ENCODE data around the gene PRUNE2. TPM values are rescaled to one million over a fixed set of nuclear protein-coding genes. Genes with fewer than 3 reads are reported as not detected.
A peak's percentile ranks its signal among the peaks of the same experiment; 100 is the strongest.

The PRUNE2 gene
- total RNA-seq, 1 experiment from 2014 or later: 2.2 TPM

GRCh38 chr9:76691517-76692313, 214.2 kb downstream of the PRUNE2 start:
- Histone ChIP-seq H3K9me3 (replicated peaks) (no peaks in the 10 kb centered on the region), H3K36me3 (no peaks in the 10 kb centered on the region), H3K4me3 (no peak overlapping the region), H3K27me3 (replicated peaks) (no peaks in the 10 kb centered on the region), H3K27ac (no peak overlapping the region), H3K4me1 (replicated peaks) (peaks cover 15% of the 10 kb centered on the region)
- no peak for DNase-seq (ENCODE audit: low read depth in 1 of 2, low spot score in 2 of 2)

GRCh38 chr9:76690973-76691370, 214.9 kb downstream of the PRUNE2 start:
- H3K27me3 ChIP-seq (replicated peaks): no peaks in the 10 kb centered on the region
- no peak for DNase-seq (ENCODE audit: low read depth in 1 of 2, low spot score in 2 of 2)
- H3K4me3 ChIP-seq: no peak overlapping the region
- H3K36me3 ChIP-seq: no peaks in the 10 kb centered on the region
- no peaks in the 10 kb centered on the region for H3K9me3 ChIP-seq (replicated peaks)
- H3K4me1 ChIP-seq (replicated peaks): peaks cover 15% of the 10 kb centered on the region
- H3K27ac ChIP-seq: no peak overlapping the region

GRCh38 chr9:76690246-76690972, 215.5 kb downstream of the PRUNE2 start:
- Histone ChIP-seq H3K27me3 (replicated peaks) (no peaks in the 10 kb centered on the region), H3K36me3 (no peaks in the 10 kb centered on the region), H3K4me3 (no peak overlapping the region), H3K9me3 (replicated peaks) (no peaks in the 10 kb centered on the region), H3K27ac (no peak overlapping the region), H3K4me1 (replicated peaks) (peaks cover 15% of the 10 kb centered on the region)
- DNase-seq (ENCODE audit: low read depth in 1 of 2, low spot score in 2 of 2): no peak

GRCh38 chr9:76688471-76689238, 217.3 kb downstream of the PRUNE2 start:
- Histone ChIP-seq H3K27ac (no peak overlapping the region; the same call in 1 of the 2 replicates), H3K9me3 (replicated peaks) (no peaks in the 10 kb centered on the region), H3K27me3 (replicated peaks) (no peaks in the 10 kb centered on the region), H3K36me3 (no peaks in the 10 kb centered on the region), H3K4me1 (replicated peaks) (peaks cover 15% of the 10 kb centered on the region), H3K4me3 (no peak overlapping the region)
- no peak for DNase-seq (ENCODE audit: low read depth in 1 of 2, low spot score in 2 of 2)

GRCh38 chr9:76687861-76688391, 218.0 kb downstream of the PRUNE2 start:
- peak; percentile 53 to 54 for DNase-seq (ENCODE audit: low read depth in 1 of 2, low spot score in 2 of 2)
- peak overlapping the region; percentile 45 for H3K27ac ChIP-seq
- no peaks in the 10 kb centered on the region for H3K9me3 ChIP-seq (replicated peaks)
- H3K27me3 ChIP-seq (replicated peaks): no peaks in the 10 kb centered on the region
- H3K4me1 ChIP-seq (replicated peaks): peaks cover 15% of the 10 kb centered on the region
- no peak overlapping the region for H3K4me3 ChIP-seq
- no peaks in the 10 kb centered on the region for H3K36me3 ChIP-seq

- Histone ChIP-seq H3K4me3 (no peak overlapping the region), H3K9me3 (replicated peaks) (no peaks in the 10 kb centered on the region), H3K36me3 (no peaks in the 10 kb centered on the region), H3K4me1 (replicated peaks) (peaks cover 15% of the 10 kb centered on the region), H3K27ac (no peak overlapping the region), H3K27me3 (replicated peaks) (no peaks in the 10 kb centered on the region)
- no peak for DNase-seq (ENCODE audit: low read depth in 1 of 2, low spot score in 2 of 2)
These were observed 219.2 kb downstream of the PRUNE2 start for GRCh38 chr9:76686756-76687155.

- no peak for DNase-seq (ENCODE audit: low read depth in 1 of 2, low spot score in 2 of 2)
- Histone ChIP-seq H3K4me3 (no peak overlapping the region), H3K27ac (no peak overlapping the region), H3K4me1 (replicated peaks) (peaks cover 15% of the 10 kb centered on the region), H3K9me3 (replicated peaks) (no peaks in the 10 kb centered on the region), H3K36me3 (no peaks in the 10 kb centered on the region), H3K27me3 (replicated peaks) (no peaks in the 10 kb centered on the region)
These were observed 221.7 kb downstream of the PRUNE2 start for GRCh38 chr9:76684213-76684612.

- H3K4me1 ChIP-seq (replicated peaks): 0 out of 2 replicates have a peak, but pooled peaks cover 5% of the 10 kb centered on the region
- no peaks in the 10 kb centered on the region for H3K27me3 ChIP-seq (replicated peaks)
- H3K27ac ChIP-seq: no peak overlapping the region
- H3K9me3 ChIP-seq (replicated peaks): no peaks in the 10 kb centered on the region
- DNase-seq (ENCODE audit: low read depth in 1 of 2, low spot score in 2 of 2): no peak
- H3K36me3 ChIP-seq: no peaks in the 10 kb centered on the region
- no peak overlapping the region for H3K4me3 ChIP-seq
These were observed 224.4 kb downstream of the PRUNE2 start for GRCh38 chr9:76681556-76681955.

GRCh38 chr9:76680716-76681425, 225.0 kb downstream of the PRUNE2 start:
- H3K4me1 ChIP-seq (replicated peaks): 0 out of 2 replicates have a peak, but pooled peaks cover 5% of the 10 kb centered on the region
- DNase-seq (ENCODE audit: low read depth in 1 of 2, low spot score in 2 of 2): no peak
- no peaks in the 10 kb centered on the region for H3K9me3 ChIP-seq (replicated peaks)
- no peaks in the 10 kb centered on the region for H3K36me3 ChIP-seq
- no peak overlapping the region for H3K27ac ChIP-seq
- no peaks in the 10 kb centered on the region for H3K27me3 ChIP-seq (replicated peaks)
- H3K4me3 ChIP-seq: no peak overlapping the region

- DNase-seq (ENCODE audit: low read depth in 1 of 2, low spot score in 2 of 2): no peak
- Histone ChIP-seq H3K9me3 (replicated peaks) (no peaks in the 10 kb centered on the region), H3K27ac (no peak overlapping the region), H3K4me3 (no peak overlapping the region), H3K27me3 (replicated peaks) (no peaks in the 10 kb centered on the region), H3K36me3 (no peaks in the 10 kb centered on the region), H3K4me1 (replicated peaks) (0 out of 2 replicates have a peak, but pooled peaks cover 5% of the 10 kb centered on the region)
These were observed 228.3 kb downstream of the PRUNE2 start for GRCh38 chr9:76677481-76678055.

DNA sequence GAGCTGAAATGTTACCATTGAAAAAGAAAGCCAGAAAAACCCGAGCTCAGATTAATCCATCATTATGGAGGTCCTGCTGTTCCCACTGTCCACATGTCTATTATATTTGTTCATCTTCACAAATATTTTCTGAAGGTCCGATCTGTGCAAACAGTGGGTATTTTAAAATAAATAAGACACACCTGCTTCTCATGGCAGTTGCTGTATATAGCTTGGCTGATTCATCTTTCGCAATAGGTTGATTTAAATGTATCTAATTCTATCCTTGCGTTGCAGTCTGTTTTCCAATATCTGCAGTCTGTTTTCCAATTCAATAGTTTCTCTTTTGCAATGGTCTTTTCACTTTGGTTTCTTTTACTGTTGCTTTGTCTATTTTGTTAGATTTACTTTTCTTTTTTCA, 229.1 kb downstream of the PRUNE2 start:
- H3K27ac ChIP-seq: no peak overlapping the region
- no peak overlapping the region for H3K4me3 ChIP-seq

GRCh38 chr9:76667521-76667957, 238.4 kb downstream of the PRUNE2 start:
- Histone ChIP-seq H3K36me3 (no peaks in the 10 kb centered on the region), H3K27me3 (replicated peaks) (no peaks in the 10 kb centered on the region), H3K9me3 (replicated peaks) (no peaks in the 10 kb centered on the region), H3K4me3 (no peak overlapping the region), H3K27ac (peak overlapping the region; percentile 26; the same call in 1 of the 2 replicates), H3K4me1 (replicated peaks) (peaks cover 13% of the 10 kb centered on the region)
- DNase-seq (ENCODE audit: low read depth in 1 of 2, low spot score in 2 of 2): peak in 1 of 2 experiments; percentile 25

More for the DNA sequence above, 229.1 kb downstream of the PRUNE2 start:
- DNase-seq (ENCODE audit: low read depth in 1 of 2, low spot score in 2 of 2): no peak
- 0 out of 2 replicates have a peak, but pooled peaks cover 5% of the 10 kb centered on the region for H3K4me1 ChIP-seq (replicated peaks)
- no peaks in the 10 kb centered on the region for H3K36me3 ChIP-seq
- no peaks in the 10 kb centered on the region for H3K27me3 ChIP-seq (replicated peaks)
- H3K9me3 ChIP-seq (replicated peaks): no peaks in the 10 kb centered on the region
